ENCODE measurements around the gene DLG2. TPM values are rescaled to one million over a fixed set of nuclear protein-coding genes. Genes with fewer than 3 reads are reported as not detected.

Gene DLG2
- total and polyA plus RNA-seq, 9 of the 15 experiments (the other 6 are each of a cell fraction or from before 2014, with no cell fraction given): 0.52 to 1.6 (median 0.95) TPM

DNA sequence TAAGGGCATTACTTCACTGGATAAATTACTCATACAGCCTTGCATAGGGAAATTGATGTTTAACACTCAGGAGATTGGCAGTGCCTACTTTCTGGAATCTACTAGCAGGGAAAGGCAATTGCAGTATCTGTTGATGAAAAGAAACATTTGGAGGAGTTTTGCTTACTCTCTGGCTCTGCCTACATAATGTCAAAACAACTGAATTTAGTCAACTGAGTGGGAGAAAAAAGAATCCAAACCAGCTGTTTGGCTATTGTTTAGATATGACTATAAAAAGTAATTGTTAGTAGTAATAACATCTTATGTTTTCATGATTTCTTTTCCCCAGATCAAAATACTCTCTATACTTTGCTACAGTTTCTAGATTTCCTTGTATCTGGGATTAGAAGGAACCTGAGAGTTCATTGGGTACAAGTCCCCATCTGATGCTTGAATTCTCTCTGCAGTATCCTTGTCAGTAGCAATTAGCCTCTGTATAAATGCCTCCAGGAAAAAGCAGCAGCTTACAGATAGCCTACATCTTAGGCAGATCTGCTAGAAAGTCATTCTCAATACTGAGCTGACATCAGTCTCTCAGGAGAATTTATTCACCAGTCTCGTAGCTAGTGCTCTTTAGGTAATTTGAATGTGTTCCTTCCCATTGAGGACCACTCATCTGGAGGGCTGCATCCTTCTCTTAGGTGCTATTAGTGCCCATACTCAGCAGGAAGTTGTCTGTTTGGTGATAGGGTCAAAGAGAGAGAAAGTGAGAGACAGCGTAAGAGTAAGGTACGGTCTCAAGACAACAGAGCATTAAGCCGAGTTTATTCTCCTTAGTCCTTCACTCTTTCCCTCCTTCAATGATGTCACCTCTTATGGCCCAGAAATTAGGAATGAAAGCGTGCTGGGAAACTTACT lies 2155.1 kb downstream of the DLG2 start:
- no peak overlapping the region for H2AFZ ChIP-seq (ENCODE audit: low read depth, low read length)
- in situ Hi-C loops (cut with MboI): no loop called here
- intact Hi-C loops (cut with micrococcal nuclease): no loop called here
- no peak for DNase-seq (ENCODE audit: extremely low read depth in 1 of 4, low spot score in 3 of 4)
- ATAC-seq: no peak
- no peaks in the 10 kb centered on the region for H3K79me2 ChIP-seq (ENCODE audit: control insufficient read depth, insufficient read depth, low read length)
- no peaks in the 10 kb centered on the region for H3K9me1 ChIP-seq (ENCODE audit: control insufficient read depth, insufficient read depth, low read length)
- no peak for FAIRE-seq
- TF ChIP-seq JUND (IDR thresholded peaks at IDR 0.05; ENCODE audit: borderline replicate concordance, low read depth, low read length) (no peak), JUND (tag; IDR thresholded peaks at IDR 0.05; ENCODE audit: borderline replicate concordance, low read depth, low read length) (no peak), MYBL2 (IDR thresholded peaks at IDR 0.05; ENCODE audit: low read depth) (no peak), MYBL2 (CRISPR knock-in tag; IDR thresholded peaks at IDR 0.05; ENCODE audit: borderline replicate concordance) (no peak), KDM4B (IDR thresholded peaks at IDR 0.05; ENCODE audit: borderline replicate concordance in 2 of 2, low read depth in 1 of 2) (no peak), ZC3H8 (IDR thresholded peaks at IDR 0.05) (no peak), ZNF316 (IDR thresholded peaks at IDR 0.05) (no peak), HES1 (IDR thresholded peaks at IDR 0.05; ENCODE audit: low read depth) (no peak), TCF7 (IDR thresholded peaks at IDR 0.05; ENCODE audit: borderline replicate concordance) (no peak), ARID2 (IDR thresholded peaks at IDR 0.05) (no peak), SMAD4 (CRISPR knock-in tag; conservative IDR thresholded peaks at IDR 0.05) (no peak), SMARCB1 (IDR thresholded peaks at IDR 0.05; ENCODE audit: insufficient read length, low read depth) (no peak), SRSF1 (IDR thresholded peaks at IDR 0.05; ENCODE audit: low read depth, low read length) (no peak), ERF (CRISPR knock-in tag; IDR thresholded peaks at IDR 0.05) (no peak), RNF219 (CRISPR knock-in tag; IDR thresholded peaks at IDR 0.05) (no peak)
- TF ChIP-seq, protein P1, sequence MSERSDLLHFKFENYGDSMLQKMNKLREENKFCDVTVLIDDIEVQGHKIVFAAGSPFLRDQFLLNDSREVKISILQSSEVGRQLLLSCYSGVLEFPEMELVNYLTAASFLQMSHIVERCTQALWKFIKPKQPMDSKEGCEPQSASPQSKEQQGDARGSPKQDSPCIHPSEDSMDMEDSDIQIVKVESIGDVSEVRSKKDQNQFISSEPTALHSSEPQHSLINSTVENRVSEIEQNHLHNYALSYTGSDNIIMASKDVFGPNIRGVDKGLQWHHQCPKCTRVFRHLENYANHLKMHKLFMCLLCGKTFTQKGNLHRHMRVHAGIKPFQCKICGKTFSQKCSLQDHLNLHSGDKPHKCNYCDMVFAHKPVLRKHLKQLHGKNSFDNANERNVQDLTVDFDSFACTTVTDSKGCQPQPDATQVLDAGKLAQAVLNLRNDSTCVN (CRISPR knock-in tag; IDR thresholded peaks at IDR 0.05): no peak
- WGBS (ENCODE audit: insufficient coverage, low coverage, missing lambda C conversion rate): 0% methylated on average over 3 of the region's 5 CpGs
- H3K27me3 ChIP-seq (ENCODE audit: control insufficient read depth in 2 of 2, insufficient read depth in 2 of 2, low read length in 2 of 2): no peaks in the 10 kb centered on the region
- no peak overlapping the region for H3K4me3 ChIP-seq
- H3K4me1 ChIP-seq (replicated peaks in 1 of 2; ENCODE audit: control insufficient read depth in 2 of 2, insufficient read depth in 2 of 2, low read length in 2 of 2): no peaks in the 10 kb centered on the region
- H3K4me2 ChIP-seq (ENCODE audit: insufficient read depth, low read length): no peak overlapping the region
- H4K20me1 ChIP-seq (replicated peaks; ENCODE audit: control insufficient read depth, insufficient read depth, low read length): no peaks in the 10 kb centered on the region
- BruUV-seq (replicated peaks): no TSS peak
- CTCF ChIA-PET (ENCODE audit: low intra/inter-chr PET ratio): no interaction called here
- H3K9me3 ChIP-seq (replicated peaks; ENCODE audit: control insufficient read depth, insufficient read depth, low read depth, low read length): no peaks in the 10 kb centered on the region
- H3K36me3 ChIP-seq (ENCODE audit: control insufficient read depth, insufficient read depth, low read length): no peaks in the 10 kb centered on the region
- POLR2A ChIA-PET: no interaction called here
- H3K9ac ChIP-seq (ENCODE audit: insufficient read depth in 1 of 2, low read depth in 2 of 2, low read length in 2 of 2): no peak overlapping the region
- no peak overlapping the region for H3K27ac ChIP-seq (ENCODE audit: extremely low read depth, low read depth, low read length)

Data from K562 (cell line).